ENCODE results near the gene CMIP.

DNA sequence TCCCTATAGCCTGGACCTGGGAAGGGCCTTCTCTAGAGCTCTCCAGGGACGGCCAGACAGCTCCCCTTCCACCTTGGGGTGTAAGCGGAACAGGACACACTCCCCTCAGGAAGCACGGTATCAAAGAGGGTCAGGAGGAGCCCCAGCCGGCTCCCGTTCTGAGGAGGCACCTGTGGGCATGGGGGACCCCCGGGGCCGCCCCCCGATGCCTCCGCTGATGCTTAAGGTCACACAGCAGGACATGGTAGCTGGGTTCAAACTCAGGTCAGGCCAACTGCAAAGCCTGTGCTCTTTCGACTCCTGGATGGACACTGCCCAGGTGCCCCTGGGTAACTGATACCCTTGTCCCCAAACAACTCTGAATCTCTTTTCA is 49.8 kb downstream of the CMIP start:
- no peak for TF ChIP-seq CTCF (conservative IDR thresholded peaks at IDR 0.05; ENCODE audit: low read depth, low read length)
- TF ChIP-seq EZH2 (IDR thresholded peaks at IDR 0.05; ENCODE audit: low read length, unreplicated experiment) = no peak
- no peak for TF ChIP-seq EZH2phosphoT487 (IDR thresholded peaks at IDR 0.05; ENCODE audit: borderline replicate concordance, low read length)
